Measurements from ENCODE around the gene STX3.
"Not testable (repeated sequence)": the region's sequence is repeated elsewhere in the genome, so short reads cannot be mapped to it uniquely, and the experiment has no call there.

STX3 gene

DNA sequence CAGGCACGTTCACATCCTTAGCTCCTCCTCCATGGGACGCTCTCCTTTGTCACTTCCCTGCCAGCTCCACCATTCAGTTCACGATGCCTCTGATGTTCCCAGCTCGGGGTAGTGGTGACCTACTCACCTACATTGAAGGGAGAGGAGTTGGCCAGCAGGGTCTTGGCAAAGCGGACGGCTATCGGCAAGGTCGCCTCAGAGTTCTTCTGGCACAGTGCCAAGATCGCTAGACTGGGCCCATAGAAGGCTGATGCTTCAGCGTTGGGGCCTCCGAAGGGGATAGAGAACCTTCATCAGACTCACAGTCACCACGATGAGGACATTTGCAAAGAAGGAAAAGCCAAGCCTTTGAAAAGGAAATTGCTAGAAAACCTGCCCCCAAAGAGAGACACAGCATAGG is 87.1 kb downstream of the STX3 start:
- DNase-seq (ENCODE audit: low read depth), result no peak

- DNase-seq (ENCODE audit: low read depth), result no peak
These were observed 90.2 kb downstream of the STX3 start, which contains the start of gene CBLIF for GRCh38 chr11:59845399-59845798. Gene CBLIF, minus strand, starts transcription at chr11:59845499. Its CDS starts 46 bp downstream, at chr11:59845453.

DNA sequence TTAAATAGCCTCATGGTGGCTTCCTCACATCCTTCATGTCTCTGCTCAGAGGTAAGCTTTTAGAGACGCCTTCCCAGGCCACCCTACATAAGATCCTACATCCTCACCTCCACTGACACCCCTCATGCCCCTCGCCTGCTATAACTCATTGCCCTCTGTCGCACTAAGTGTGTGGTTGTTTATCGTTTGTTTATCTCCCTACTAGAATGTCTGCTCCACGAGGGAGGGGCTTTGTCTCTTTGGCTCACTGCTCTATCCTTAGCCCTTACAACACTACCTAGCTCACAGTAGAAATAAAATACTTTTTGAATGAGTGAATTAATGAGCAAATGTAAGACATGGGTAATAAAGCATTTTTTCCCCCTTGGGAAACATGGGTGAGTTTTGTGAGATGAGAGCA is 91.4 kb downstream of the STX3 start:
- DNase-seq (ENCODE audit: low read depth), result no peak

DNA sequence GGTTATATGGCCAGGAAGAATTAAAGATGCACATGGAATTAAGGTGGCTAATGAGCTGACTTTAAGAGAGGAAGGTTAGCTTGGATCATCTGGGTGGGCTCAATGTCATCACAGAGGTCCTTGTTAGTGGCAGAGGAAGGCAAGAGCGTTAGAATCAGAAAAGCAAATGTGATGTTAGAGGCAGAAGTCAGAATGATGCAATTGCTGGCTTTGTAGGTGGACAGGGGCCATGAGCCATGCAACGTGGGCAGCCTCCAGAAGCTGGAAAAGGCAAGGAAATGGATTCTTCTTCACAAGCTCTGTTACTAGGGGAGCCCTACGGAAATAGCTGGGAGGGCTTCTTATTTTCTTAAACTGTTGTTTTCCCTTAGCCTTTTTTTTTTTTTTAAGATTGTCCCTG is 92.5 kb downstream of the STX3 start:
- DNase-seq (ENCODE audit: low read depth), result no peak

GRCh38 chr11:59848439-59848838 is 93.3 kb downstream of the STX3 start:
- DNase-seq (ENCODE audit: low read depth), result not testable (repeated sequence)

GRCh38 chr11:59849129-59849528 is 94.0 kb downstream of the STX3 start:
- no peak for DNase-seq (ENCODE audit: low read depth)

- DNase-seq (ENCODE audit: low read depth), result not testable (repeated sequence)
These were observed 94.4 kb downstream of the STX3 start for GRCh38 chr11:59849551-59849950.

DNA sequence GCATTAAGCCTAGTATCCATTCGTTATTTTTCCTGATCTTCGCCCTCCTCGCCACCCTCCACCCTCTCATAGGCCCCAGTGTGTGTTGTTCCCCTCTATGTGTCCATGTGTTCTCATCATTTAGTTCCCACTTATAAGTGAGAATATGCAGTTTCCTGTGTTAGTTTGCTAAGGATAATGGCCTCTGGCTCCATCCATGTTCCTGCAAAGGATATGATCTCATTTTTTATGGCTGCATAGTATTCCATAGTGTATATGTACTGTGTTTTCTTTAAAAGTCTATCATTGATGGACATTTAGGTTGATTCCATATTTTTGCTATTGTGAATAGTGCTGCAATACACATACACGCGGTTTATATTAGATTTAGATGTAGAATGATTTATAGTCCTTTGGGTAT is 96.2 kb downstream of the STX3 start:
- DNase-seq (ENCODE audit: low read depth), result not testable (repeated sequence)

DNA sequence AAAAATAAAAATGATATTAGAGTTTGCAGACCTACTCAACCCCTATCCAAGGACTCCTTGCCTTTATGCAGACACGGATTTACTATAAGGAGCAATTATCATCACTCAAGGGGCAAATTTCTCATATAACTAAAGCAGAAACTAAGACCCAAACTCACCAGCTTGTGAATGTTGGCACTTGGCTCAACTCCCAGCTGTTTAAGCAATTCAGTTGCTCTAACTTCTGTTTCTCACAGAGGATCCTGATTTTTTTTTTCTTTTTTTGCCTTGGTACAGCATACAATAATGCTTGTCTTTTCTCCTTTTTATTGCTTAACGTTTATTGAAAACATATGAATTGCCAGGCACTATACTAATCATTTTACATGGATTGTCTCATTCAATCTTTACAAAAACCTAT is 99.7 kb downstream of the STX3 start:
- no peak for DNase-seq (ENCODE audit: low read depth)

Measured in stimulated activated CD8-positive, alpha-beta memory T cell treated with anti-CD3 and anti-CD28 coated beads, Interleukin-12 subunit alpha, Interleukin-12 subunit beta, amount 100 ng/mL, for 1 hour (primary cell).